Calu3 (cell line): ENCODE results near the gene ATP5ME. TPM values are rescaled to one million over a fixed set of nuclear protein-coding genes. Genes with fewer than 3 reads are reported as not detected.

Experiments used
- BruUV-seq: library from RNA; stranded (reverse); fragments of 400-500 nt; replicated peaks from 2 replicates; lab custom pipeline; 2021; lab: Mats Ljungman, UMichigan
- CTCF ChIA-PET: fragments of 300-600 bp; sonication (Branson Sonifier 250); formaldehyde crosslinking; loops from one replicate; lab custom pipeline; 2022; ENCODE audit warnings: antibody characterized with exemption; lab: Charles Lee
- DNase-seq: peaks from one replicate; pipeline ENCODE4 v3.0.0; 2022
- H3K27ac Mint-ChIP-seq: one replicate; pipeline ENCODE4 v1.8.0; 2022; ENCODE audit warnings: mixed read lengths; ENCODE audit not compliant: unreplicated experiment
- H3K27me3 Mint-ChIP-seq: one replicate; pipeline ENCODE4 v1.8.0; 2022; ENCODE audit warnings: mixed read lengths; ENCODE audit not compliant: unreplicated experiment
- H3K36me3 Mint-ChIP-seq: one replicate; pipeline ENCODE4 v1.8.0; 2022; ENCODE audit warnings: mild to moderate bottlenecking, moderate library complexity, mixed read lengths; ENCODE audit not compliant: insufficient read depth, unreplicated experiment
- H3K4me1 Mint-ChIP-seq: one replicate; pipeline ENCODE4 v1.8.0; 2022; ENCODE audit warnings: mild to moderate bottlenecking, low read depth, mixed read lengths; ENCODE audit not compliant: unreplicated experiment
- H3K4me3 Mint-ChIP-seq: one replicate; pipeline ENCODE4 v1.8.0; 2022; ENCODE audit warnings: mild to moderate bottlenecking, low read depth, moderate library complexity, mixed read lengths; ENCODE audit not compliant: unreplicated experiment
- H3K9me3 Mint-ChIP-seq: one replicate; pipeline ENCODE4 v1.8.0; 2022; ENCODE audit warnings: low read depth, mixed read lengths; ENCODE audit not compliant: unreplicated experiment
- intact Hi-C: fragments of 100-400 bp; cut with micrococcal nuclease; formaldehyde crosslinking; loops from one replicate; pipeline ENCODE4 v1.10.0; 2022; ENCODE audit not compliant: unreplicated experiment
- total RNA-seq: library from RNA; stranded (reverse); gene quantifications from 2 replicates; pipeline ENCODE4 v1.2.3, GENCODE V29; 2022
- TF ChIP-seq, protein P1 (sequence below): fragments of 200-600 bp; IDR thresholded peaks from one replicate; pipeline ENCODE4 v1.8.0; 2022; ENCODE audit warnings: antibody characterized with exemption; ENCODE audit not compliant: unreplicated experiment

Gene ATP5ME
- total RNA-seq, 1 experiment from 2014 or later, result 124 TPM

DNA sequence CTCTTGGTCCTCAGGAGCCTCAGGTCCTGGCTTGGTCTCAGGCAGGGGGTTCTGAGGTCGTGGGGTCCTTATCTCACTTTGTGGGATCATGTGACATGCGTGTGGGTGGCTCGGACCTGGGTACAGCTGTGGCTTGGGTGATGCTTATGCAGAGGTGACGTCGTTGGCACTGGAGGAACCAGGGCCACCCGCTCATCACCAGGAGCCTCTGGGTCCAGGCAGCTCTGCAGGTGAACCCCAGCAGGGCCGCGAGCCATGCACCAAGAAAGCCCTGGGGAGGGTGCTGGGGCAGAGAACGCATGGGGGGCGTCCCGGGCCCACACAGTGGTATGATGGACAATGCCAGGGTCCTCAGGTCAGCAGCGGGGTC lies 8.7 kb downstream of the ATP5ME start:
- peaks cover 5% of the 10 kb centered on the region for H3K36me3 Mint-ChIP-seq
- no peaks in the 10 kb centered on the region for H3K4me1 Mint-ChIP-seq
- CTCF ChIA-PET, result no interaction called here
- intact Hi-C loops, result no loop called here
- TF ChIP-seq, protein P1, sequence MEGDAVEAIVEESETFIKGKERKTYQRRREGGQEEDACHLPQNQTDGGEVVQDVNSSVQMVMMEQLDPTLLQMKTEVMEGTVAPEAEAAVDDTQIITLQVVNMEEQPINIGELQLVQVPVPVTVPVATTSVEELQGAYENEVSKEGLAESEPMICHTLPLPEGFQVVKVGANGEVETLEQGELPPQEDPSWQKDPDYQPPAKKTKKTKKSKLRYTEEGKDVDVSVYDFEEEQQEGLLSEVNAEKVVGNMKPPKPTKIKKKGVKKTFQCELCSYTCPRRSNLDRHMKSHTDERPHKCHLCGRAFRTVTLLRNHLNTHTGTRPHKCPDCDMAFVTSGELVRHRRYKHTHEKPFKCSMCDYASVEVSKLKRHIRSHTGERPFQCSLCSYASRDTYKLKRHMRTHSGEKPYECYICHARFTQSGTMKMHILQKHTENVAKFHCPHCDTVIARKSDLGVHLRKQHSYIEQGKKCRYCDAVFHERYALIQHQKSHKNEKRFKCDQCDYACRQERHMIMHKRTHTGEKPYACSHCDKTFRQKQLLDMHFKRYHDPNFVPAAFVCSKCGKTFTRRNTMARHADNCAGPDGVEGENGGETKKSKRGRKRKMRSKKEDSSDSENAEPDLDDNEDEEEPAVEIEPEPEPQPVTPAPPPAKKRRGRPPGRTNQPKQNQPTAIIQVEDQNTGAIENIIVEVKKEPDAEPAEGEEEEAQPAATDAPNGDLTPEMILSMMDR, result no peak
- H3K27ac Mint-ChIP-seq, result no peak overlapping the region
- BruUV-seq, result no TSS peak
- peaks cover 5% of the 10 kb centered on the region for H3K9me3 Mint-ChIP-seq
- no peak for DNase-seq
- no peak overlapping the region for H3K4me3 Mint-ChIP-seq
- H3K27me3 Mint-ChIP-seq, result no peaks in the 10 kb centered on the region

DNA sequence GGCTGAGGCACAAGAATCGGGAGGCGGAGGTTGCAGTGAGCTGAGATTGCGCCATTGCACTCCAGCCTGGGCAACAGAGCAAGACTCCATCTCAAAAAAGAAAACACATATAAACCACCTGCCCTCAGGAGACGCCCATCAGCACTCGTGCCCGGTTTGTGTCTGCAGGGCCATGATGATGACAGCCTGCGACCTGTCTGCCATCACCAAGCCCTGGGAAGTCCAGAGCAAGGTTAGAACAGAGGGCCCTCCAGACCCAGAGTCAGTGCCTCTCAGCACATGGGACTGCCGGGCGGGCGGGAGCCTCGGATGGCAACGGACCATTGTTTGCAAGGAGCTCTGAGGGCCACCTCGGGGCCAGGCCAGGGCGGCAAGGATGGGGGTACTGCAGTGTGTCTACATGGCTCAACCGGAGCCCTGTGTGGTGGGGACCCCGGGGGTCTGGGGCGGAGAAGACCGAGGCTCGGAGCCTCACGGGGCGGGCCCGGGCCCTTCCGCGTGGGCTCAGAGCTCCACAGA lies 9.3 kb downstream of the ATP5ME start:
- H3K4me1 Mint-ChIP-seq, result no peaks in the 10 kb centered on the region
- no peak overlapping the region for H3K4me3 Mint-ChIP-seq
- peaks cover 7% of the 10 kb centered on the region for H3K9me3 Mint-ChIP-seq
- BruUV-seq, result no TSS peak
- intact Hi-C loops, result no loop called here
- TF ChIP-seq, protein P1, result no peak
- DNase-seq, result no peak
- peaks cover 5% of the 10 kb centered on the region for H3K36me3 Mint-ChIP-seq
- H3K27ac Mint-ChIP-seq, result no peak overlapping the region
- CTCF ChIA-PET, result no interaction called here
- H3K27me3 Mint-ChIP-seq, result no peaks in the 10 kb centered on the region

DNA sequence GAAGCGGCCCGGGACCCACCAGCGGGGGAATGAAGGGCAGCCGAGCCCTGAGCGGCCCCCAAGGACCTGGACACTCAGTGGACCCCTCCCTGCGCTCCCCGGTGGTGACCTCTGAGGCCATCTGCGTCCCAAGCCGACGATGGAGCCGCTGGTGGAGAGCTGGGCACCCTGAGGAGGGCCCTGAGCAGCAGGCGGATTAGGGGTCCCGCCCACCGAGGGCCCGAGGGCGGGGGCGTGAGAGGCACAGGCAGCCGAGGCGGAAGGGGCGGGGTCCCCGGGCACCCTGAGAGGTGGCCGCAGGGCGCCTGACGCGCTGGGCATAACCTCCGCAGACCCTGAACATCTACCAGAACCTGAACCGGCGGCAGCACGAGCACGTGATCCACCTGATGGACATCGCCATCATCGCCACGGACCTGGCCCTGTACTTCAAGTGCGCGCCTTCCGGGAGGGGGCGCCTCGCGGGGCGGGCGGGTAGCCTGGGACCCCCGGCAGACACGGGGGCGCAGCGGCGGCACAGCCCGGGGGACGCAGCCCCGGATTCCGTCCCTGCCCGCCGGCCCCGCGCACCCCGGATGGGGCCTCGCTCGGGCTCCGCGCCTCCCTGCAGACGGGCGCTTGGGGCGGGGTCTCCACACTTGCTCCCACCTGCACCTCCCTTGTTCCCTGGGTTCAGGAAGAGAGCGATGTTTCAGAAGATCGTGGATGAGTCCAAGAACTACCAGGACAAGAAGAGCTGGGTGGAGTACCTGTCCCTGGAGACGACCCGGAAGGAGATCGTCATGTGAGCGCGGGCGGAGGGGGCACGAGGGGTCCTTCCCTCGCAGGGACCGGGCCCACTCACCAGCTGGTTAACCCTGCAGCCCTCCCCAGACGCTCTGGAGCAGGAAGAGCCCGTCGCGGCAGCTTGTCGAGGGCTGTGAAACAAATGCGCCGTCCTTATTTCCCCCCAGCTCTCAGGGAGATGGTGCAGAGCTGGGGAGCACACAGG lies 10.3 kb downstream of the ATP5ME start:
- CTCF ChIA-PET, result no interaction called here
- H3K4me3 Mint-ChIP-seq, result no peak overlapping the region
- peaks cover 5% of the 10 kb centered on the region for H3K36me3 Mint-ChIP-seq
- no TSS peak for BruUV-seq
- no peaks in the 10 kb centered on the region for H3K4me1 Mint-ChIP-seq
- no peaks in the 10 kb centered on the region for H3K27me3 Mint-ChIP-seq
- peaks cover 11% of the 10 kb centered on the region for H3K9me3 Mint-ChIP-seq
- no peak for DNase-seq
- intact Hi-C loops, result no loop called here
- TF ChIP-seq, protein P1, result no peak
- no peak overlapping the region for H3K27ac Mint-ChIP-seq

DNA sequence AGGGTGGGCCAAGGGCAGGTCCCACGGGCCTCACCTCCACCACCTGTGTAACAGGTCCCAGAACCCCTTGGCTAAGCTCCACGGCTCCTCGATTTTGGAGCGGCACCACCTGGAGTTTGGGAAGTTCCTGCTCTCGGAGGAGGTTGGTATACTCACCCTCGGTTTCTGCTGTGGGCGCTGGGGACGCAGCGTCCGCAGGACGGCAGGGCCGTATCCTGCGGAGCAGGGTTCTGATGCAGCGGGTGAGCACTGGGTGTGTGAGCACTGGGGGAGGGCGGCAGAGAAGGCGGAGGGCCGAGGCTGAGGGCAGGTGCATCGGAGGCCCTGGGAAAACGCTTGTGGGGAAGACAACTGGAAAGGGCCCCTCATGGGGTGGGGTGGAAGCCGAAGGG lies 11.0 kb downstream of the ATP5ME start:
- Mint-ChIP-seq H3K27ac (no peak overlapping the region), H3K27me3 (no peaks in the 10 kb centered on the region), H3K36me3 (peaks cover 5% of the 10 kb centered on the region), H3K4me1 (no peaks in the 10 kb centered on the region), H3K9me3 (peaks cover 11% of the 10 kb centered on the region), H3K4me3 (no peak overlapping the region)
- TF ChIP-seq, protein P1, result no peak
- DNase-seq, result no peak
- CTCF ChIA-PET, result no interaction called here
- intact Hi-C loops, result no loop called here
- BruUV-seq, result no TSS peak
